Activated CD4-positive, alpha-beta T cell treated with anti-CD3 and anti-CD28 coated beads, Interleukin-10, Interleukin-2, amounts not matched to agents 100 ng/mL and 50 ng/mL, durations not matched to agents 16 hours and 8 hours (primary cell): ENCODE measurements around the gene TP53RK.

ENCODE experiments used
- DNase-seq: peaks from one replicate; pipeline ENCODE4 v3.0.0-alpha.2; 2020

Gene TP53RK

GRCh38 chr20:46689082-46689753 is at the start of gene TP53RK:
TSS of gene TP53RK (minus strand) at chr20:46689444. CDS start at chr20:46689414, 30 bp downstream.
- DNase-seq, result peak; percentile 99

GRCh38 chr20:46735436-46735835 is 46.2 kb upstream of the TP53RK start:
- no peak for DNase-seq

- no peak for DNase-seq
Measured at GRCh38 chr20:46731770-46732169, 42.5 kb upstream of the TP53RK start.

GRCh38 chr20:46725186-46726165 is 36.2 kb upstream of the TP53RK start:
- no peak for DNase-seq

- DNase-seq, result no peak
Measured at GRCh38 chr20:46724343-46724959, 35.2 kb upstream of the TP53RK start.

GRCh38 chr20:46723039-46723438 is 33.8 kb upstream of the TP53RK start:
- DNase-seq, result no peak

GRCh38 chr20:46722450-46722849 is 33.2 kb upstream of the TP53RK start:
- DNase-seq, result no peak

GRCh38 chr20:46721476-46721875 is 32.2 kb upstream of the TP53RK start:
- no peak for DNase-seq

- DNase-seq, result no peak
Measured at GRCh38 chr20:46720776-46721425, 31.7 kb upstream of the TP53RK start.

- no peak for DNase-seq
Measured at GRCh38 chr20:46720019-46720418, 30.8 kb upstream of the TP53RK start.

GRCh38 chr20:46717818-46718541 is 28.7 kb upstream of the TP53RK start:
- no peak for DNase-seq

GRCh38 chr20:46715292-46715756 is 26.1 kb upstream of the TP53RK start:
- DNase-seq, result no peak

- DNase-seq, result no peak
Measured at GRCh38 chr20:46713957-46714834, 25.0 kb upstream of the TP53RK start.

GRCh38 chr20:46712056-46712636 is 22.9 kb upstream of the TP53RK start:
- no peak for DNase-seq

GRCh38 chr20:46710153-46710913 is 21.1 kb upstream of the TP53RK start:
- DNase-seq, result no peak

GRCh38 chr20:46709459-46710152 is 20.4 kb upstream of the TP53RK start, which contains the start of gene SLC2A10:
TSS of gene SLC2A10 (plus strand) at chr20:46709649. CDS start at chr20:46709737, 88 bp downstream.
- no peak for DNase-seq

- DNase-seq, result no peak
Measured at GRCh38 chr20:46709055-46709458, 19.8 kb upstream of the TP53RK start.

GRCh38 chr20:46708172-46708860 is 19.1 kb upstream of the TP53RK start:
- no peak for DNase-seq
